Measurements from ENCODE around the gene TBX21.

The TBX21 gene

DNA sequence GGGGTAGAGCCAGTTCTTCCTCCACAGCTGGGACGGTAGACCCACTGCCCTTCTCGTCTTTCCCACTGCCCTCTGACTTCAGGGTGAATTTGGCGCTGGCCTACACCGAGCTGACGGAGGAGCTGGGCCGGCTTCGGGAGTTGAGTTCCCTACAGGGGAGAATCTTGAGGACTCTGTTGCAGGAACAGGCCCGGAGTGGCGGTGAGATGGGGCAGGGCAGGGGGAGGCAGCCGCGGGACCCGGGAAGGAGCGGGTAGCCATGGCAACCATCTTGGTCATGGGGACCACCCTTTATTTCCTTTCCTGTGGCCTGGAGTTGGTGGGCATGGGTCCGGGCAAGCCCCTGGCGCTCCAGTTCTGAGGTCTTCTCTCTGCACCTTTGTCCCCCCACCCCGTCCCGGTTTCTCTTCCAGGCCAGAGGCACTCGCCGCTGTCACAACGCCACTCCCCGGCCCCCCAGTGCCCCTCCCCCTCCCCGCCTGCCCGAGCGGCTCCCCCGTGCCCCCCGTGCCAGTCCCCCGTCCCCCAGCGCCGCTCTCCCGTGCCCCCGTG lies 24.6 kb upstream of the TBX21 start:
- Histone ChIP-seq H3K4me2 (ENCODE audit: insufficient read depth, low read length) (no peak overlapping the region), H2AFZ (ENCODE audit: low read depth, low read length) (no peak overlapping the region), H3K27ac (ENCODE audit: low read length) (no peak overlapping the region), H3K4me1 (ENCODE audit: insufficient read depth, low read length) (0 out of 2 replicates have a peak, but pooled peaks cover under 1% of the 10 kb centered on the region), H3K4me3 (ENCODE audit: low read depth in 1 of 2, low read length in 2 of 2) (no peak overlapping the region), H3K9ac (ENCODE audit: low read depth, low read length) (no peak overlapping the region), H3K27me3 (ENCODE audit: insufficient read depth, low read length, poor library complexity) (no peaks in the 10 kb centered on the region), H3K79me2 (ENCODE audit: insufficient read depth, low read length) (no peaks in the 10 kb centered on the region), H4K20me1 (ENCODE audit: insufficient read depth, low read length) (peaks cover 4% of the 10 kb centered on the region), H3K36me3 (ENCODE audit: insufficient read depth, low read length) (no peaks in the 10 kb centered on the region), H3K9me3 (ENCODE audit: insufficient read depth, low read length, severe bottlenecking) (no peaks in the 10 kb centered on the region)
- ATAC-seq (ENCODE audit: insufficient read depth, low read depth), result no peak
- TF ChIP-seq EZH2 (IDR thresholded peaks at IDR 0.05; ENCODE audit: borderline replicate concordance, low read depth, low read length, severe bottlenecking), result no peak
- TF ChIP-seq, protein P1, sequence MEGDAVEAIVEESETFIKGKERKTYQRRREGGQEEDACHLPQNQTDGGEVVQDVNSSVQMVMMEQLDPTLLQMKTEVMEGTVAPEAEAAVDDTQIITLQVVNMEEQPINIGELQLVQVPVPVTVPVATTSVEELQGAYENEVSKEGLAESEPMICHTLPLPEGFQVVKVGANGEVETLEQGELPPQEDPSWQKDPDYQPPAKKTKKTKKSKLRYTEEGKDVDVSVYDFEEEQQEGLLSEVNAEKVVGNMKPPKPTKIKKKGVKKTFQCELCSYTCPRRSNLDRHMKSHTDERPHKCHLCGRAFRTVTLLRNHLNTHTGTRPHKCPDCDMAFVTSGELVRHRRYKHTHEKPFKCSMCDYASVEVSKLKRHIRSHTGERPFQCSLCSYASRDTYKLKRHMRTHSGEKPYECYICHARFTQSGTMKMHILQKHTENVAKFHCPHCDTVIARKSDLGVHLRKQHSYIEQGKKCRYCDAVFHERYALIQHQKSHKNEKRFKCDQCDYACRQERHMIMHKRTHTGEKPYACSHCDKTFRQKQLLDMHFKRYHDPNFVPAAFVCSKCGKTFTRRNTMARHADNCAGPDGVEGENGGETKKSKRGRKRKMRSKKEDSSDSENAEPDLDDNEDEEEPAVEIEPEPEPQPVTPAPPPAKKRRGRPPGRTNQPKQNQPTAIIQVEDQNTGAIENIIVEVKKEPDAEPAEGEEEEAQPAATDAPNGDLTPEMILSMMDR (IDR thresholded peaks at IDR 0.05; ENCODE audit: borderline replicate concordance, extremely low read depth, low read length, poor library complexity, severe bottlenecking), result no peak
- no peak for DNase-seq

DNA sequence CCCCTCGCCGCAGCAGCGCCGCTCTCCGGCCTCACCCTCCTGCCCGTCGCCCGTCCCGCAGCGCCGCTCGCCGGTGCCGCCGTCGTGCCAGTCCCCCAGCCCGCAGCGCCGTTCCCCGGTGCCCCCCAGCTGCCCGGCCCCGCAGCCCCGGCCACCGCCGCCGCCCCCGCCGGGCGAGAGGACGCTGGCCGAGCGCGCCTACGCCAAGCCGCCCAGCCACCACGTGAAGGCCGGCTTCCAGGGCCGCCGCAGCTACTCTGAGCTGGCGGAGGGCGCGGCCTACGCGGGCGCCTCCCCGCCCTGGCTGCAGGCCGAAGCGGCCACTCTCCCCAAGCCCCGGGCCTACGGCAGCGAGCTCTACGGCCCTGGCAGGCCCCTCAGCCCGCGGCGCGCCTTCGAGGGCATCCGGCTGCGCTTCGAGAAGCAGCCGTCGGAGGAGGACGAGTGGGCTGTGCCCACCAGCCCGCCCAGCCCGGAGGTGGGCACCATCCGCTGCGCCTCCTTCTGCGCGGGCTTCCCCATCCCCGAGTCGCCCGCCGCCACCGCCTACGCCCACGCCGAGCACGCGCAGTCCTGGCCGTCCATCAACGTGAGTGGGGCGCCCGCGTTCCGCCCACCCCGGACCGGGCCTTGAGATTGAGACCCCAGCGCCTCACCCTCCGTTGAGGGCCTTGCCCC lies 24.0 kb upstream of the TBX21 start:
- Histone ChIP-seq H3K4me2 (ENCODE audit: insufficient read depth, low read length) (no peak overlapping the region), H3K27me3 (ENCODE audit: insufficient read depth, low read length, poor library complexity) (no peaks in the 10 kb centered on the region), H2AFZ (ENCODE audit: low read depth, low read length) (no peak overlapping the region), H3K36me3 (ENCODE audit: insufficient read depth, low read length) (no peaks in the 10 kb centered on the region), H3K9me3 (ENCODE audit: insufficient read depth, low read length, severe bottlenecking) (no peaks in the 10 kb centered on the region), H3K9ac (ENCODE audit: low read depth, low read length) (no peak overlapping the region), H3K79me2 (ENCODE audit: insufficient read depth, low read length) (no peaks in the 10 kb centered on the region), H3K4me1 (ENCODE audit: insufficient read depth, low read length) (no peaks in the 10 kb centered on the region), H3K4me3 (ENCODE audit: low read depth in 1 of 2, low read length in 2 of 2) (no peak overlapping the region), H3K27ac (ENCODE audit: low read length) (no peak overlapping the region), H4K20me1 (ENCODE audit: insufficient read depth, low read length) (peaks cover 4% of the 10 kb centered on the region)
- TF ChIP-seq, protein P1 (IDR thresholded peaks at IDR 0.05; ENCODE audit: borderline replicate concordance, extremely low read depth, low read length, poor library complexity, severe bottlenecking), result no peak
- TF ChIP-seq EZH2 (IDR thresholded peaks at IDR 0.05; ENCODE audit: borderline replicate concordance, low read depth, low read length, severe bottlenecking), result no peak
- ATAC-seq (ENCODE audit: insufficient read depth, low read depth), result no peak
- no peak for DNase-seq

DNA sequence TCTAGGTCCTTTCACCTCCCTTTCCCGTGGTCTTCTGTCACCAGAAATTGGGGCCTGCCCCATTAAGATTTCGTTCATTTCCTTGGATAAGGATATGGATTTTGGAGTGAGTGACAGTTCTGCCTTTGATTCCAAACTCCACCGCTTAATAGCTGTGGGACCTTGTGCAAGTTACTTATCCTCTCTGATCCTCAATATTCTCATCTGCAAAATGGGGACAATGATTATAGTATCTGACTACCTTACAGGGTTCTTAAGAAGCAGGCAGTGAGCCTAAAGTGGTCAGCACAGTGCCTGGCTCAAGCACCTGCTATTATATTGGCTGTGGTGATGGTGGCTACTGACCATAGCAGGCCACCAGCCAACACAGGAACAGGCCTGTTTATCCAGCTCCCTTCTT lies 23.4 kb upstream of the TBX21 start:
- Histone ChIP-seq H3K4me2 (ENCODE audit: insufficient read depth, low read length) (no peak overlapping the region), H3K4me1 (ENCODE audit: insufficient read depth, low read length) (no peaks in the 10 kb centered on the region), H3K9me3 (ENCODE audit: insufficient read depth, low read length, severe bottlenecking) (no peaks in the 10 kb centered on the region), H3K27me3 (ENCODE audit: insufficient read depth, low read length, poor library complexity) (no peaks in the 10 kb centered on the region), H3K79me2 (ENCODE audit: insufficient read depth, low read length) (no peaks in the 10 kb centered on the region), H3K9ac (ENCODE audit: low read depth, low read length) (no peak overlapping the region), H2AFZ (ENCODE audit: low read depth, low read length) (no peak overlapping the region), H4K20me1 (ENCODE audit: insufficient read depth, low read length) (peaks cover 4% of the 10 kb centered on the region), H3K36me3 (ENCODE audit: insufficient read depth, low read length) (no peaks in the 10 kb centered on the region), H3K4me3 (ENCODE audit: low read depth in 1 of 2, low read length in 2 of 2) (no peak overlapping the region), H3K27ac (ENCODE audit: low read length) (no peak overlapping the region)
- DNase-seq, result no peak
- no peak for ATAC-seq (ENCODE audit: insufficient read depth, low read depth)
- TF ChIP-seq EZH2 (IDR thresholded peaks at IDR 0.05; ENCODE audit: borderline replicate concordance, low read depth, low read length, severe bottlenecking), result no peak
- TF ChIP-seq, protein P1 (IDR thresholded peaks at IDR 0.05; ENCODE audit: borderline replicate concordance, extremely low read depth, low read length, poor library complexity, severe bottlenecking), result no peak

All from DND-41 (cell line).